SH-SY5Y (cell line): ENCODE measurements around the gene SP9.

Experiments
- GATA2 ChIP-seq: IDR thresholded peaks from 2 replicates; pipeline ENCODE4 v1.6.1; 2011; ENCODE audit warnings: mild to moderate bottlenecking, low read depth, low read length
- GATA3 ChIP-seq: IDR thresholded peaks from 2 replicates; pipeline ENCODE4 v1.6.1; 2011; ENCODE audit warnings: low read depth, mild to moderate bottlenecking, low read length, moderate library complexity

The SP9 gene

DNA sequence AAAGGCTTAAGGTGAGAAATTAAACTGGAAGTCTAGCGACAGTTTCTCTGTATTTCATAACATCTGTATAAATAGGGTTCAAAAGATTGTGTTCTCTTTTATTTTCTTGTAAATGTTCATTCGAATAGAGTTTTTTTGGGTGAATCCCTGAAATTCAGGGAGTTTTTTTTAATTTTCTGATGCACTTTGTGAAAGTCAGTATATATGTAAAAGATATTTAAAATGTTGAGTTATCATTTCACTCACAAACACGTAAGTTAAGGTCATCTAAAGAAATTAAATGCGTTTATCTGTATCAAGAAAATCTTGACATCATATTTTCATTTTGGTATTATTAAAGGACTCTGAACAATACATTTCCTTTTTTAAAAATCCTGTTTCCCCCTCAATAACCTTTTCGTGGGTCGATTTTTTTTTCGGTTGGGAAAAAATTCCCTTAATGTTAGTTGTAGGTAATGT, 3.4 kb downstream of the SP9 start:
- TF ChIP-seq GATA3 (no peak), GATA2 (no peak)

DNA sequence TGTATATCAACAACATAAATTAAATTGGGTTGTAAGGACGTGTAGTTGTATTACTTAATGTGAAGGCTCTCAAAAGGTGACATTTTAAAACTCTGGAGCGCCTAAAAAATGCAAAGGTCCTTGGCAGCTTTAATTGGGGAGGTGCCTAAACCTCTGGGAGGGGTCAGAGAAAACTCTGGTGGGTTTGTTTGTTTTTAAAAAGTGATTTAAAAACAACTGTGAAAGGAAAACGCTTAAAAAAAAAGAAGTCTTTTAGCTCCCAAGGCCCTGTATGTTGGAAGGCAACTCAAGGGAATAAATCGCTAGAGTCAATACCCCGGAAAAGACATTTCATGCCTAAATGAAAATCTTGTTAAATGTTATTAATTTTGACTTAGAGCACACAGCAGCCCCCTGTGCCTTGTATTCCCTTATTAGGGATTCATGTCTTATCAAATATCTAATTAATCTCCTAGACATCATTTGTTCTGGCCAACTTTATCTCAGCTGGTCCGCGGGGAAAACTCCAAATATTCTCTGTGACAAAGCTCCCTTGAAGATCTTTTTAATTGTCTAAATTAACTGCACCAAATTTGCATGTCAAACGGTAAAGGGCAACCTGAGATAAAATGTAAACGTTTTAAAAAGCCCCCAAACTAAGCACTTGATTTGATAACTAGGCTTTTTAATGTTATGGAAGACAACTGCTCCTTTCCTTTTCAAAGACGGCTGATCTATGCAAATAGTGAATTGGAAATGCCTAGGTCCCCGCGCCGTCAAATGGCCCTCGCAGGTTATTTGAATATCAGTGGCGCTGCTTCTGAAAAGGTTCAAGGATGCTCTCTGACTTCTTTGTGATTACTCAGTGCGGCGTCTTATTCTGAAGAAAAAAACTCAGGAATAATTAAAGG, 4.2 kb downstream of the SP9 start:
- no peak for TF ChIP-seq GATA3
- no peak for TF ChIP-seq GATA2

DNA sequence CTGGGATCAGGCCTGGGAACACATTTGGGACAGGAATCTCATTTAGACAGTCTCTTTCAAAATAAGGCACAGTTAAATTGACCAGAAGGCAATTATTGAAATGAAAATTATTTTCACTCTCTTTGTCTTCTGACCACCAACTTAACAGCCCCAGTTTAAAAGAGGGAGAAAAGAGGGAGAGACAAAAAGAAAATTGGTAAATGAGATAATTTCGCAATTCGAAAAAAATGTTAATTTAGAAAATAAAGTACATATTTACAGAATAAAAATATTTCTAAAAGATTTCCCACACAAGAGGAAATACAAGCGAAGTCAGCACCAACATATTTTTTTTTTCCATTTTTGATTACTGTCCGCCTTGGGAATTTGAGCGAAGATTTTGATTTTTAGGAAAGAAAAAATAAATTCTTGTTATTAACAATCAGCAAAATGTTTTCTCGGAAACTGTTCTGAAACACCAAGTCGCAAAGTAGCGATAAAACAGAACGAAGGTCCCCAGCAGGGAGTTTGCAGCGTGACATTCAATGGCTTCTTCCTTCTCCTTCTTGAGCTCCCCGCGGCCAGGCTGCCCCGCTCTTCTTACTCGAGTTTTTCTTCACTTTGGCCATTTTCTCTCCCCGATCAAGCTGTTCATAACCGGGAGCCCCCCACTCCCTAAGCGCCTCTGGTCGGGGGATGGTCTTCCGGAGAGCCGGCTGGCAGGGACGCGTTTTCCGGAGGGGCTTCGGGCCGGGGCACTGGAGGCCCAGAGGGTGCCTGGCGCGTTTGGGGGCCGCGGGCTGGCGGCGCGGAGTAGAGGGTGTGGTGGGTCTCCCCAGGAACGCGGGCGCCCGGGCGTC, 5.0 kb downstream of the SP9 start:
- TF ChIP-seq GATA2 (no peak), GATA3 (no peak)

DNA sequence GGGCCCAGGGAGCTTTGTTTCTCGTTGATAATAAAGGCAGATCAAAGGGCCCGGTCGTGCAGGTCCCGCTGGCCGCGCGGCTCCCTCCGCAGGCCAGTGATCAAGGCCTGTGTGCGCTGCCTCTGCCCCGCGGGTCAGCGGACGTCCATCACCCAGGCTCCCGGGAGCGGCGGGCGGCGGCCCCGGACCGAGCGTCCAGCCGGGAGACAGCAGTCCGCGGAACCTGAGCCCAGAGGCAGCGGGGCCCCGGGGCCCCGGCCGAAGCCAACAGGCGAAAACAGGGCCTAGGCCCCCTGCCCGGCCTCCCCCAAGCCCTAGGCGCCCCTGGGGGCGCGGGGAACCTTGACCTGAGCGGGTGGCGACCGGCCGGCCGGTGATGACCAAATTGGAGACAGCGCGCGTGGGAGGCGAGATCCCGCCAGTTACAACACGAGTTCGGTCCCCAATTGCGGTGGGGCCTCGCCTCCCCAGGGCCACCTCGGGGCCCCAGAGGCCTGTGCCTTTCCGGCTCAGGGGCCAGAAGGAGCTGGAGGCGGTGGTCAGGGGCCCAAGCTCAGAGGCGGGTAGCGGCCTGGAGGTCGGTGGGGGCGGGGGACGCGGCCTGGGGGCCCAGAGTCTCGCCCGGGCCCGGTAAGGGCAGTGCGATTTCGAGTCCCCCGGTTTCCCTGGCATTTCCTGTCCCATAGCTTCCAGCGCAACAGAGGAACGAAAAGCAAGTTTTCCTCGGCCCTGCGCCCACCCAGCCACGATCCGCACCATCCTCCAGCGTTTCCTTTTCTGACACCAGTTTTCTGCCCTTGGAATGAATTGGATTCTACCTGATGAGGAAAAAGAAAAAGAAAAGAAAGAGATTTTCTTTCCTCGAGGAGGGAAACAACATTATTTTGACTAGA, 5.9 kb downstream of the SP9 start:
- TF ChIP-seq GATA2 (no peak), GATA3 (no peak)

DNA sequence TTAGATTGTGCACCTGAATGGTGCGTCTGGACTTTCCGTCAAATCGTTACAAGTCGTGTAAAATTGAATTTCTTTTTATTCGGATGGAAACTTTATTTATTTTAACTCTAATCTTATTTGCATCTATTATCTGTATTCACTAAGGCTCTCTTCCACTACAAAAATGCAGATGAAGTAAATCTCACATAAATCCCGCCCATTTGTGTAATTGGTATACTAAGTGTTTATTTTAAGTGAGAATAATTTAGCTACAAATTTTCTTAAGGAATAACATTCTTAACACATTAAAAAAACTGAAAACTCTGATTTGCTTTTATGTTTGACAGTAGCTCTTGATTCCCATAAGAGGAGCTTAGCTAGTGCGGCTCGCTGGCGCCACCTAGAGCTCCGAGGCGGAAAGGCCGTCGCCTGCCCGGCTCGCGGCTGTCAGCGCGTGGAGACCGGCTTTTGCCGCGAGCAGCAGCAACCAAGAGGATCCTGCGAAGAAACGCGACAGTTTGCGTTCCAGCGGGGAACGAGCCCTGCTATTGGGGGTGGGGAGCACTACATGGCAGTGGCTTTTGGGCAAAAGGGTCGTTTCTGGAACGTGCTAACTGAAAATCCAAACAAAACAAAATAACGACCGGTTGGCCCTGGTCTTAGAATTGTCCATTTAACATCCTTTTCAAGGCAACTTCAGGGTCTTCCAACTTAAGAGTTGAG, 6.7 kb downstream of the SP9 start:
- TF ChIP-seq GATA3 (no peak), GATA2 (no peak)

DNA sequence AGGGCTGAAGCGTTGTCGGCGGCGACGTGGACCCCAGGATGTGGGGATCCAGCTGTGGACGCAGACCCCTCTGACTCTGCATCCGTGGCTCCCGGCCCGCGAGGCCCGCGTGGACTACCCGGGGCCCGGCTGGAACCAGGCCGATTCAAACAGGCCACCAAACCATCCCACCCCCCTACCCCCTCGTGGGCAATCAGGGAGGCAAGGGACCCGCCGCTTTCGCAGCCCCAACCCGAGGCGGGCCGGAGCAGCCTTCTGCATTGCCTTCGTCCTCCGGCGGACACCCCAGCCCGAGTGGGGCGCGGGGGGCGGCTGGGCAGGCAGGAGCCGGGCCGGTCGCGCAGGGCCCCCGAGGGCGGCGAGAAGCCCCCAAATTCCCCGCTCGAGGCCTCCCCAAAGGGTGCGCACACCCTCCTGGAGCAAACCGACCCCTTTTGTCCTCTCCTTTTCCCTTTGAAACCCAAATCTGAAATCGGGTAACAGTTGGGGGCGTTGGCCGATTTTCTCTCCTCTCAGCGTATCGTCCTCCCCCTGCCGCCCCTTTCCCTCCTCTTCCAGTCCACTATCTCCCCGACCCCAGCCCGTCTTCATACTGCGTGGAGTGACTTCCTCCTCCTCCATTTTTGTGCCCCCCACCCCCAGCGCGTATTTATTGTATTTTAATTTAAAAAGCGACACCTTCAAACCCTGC, 7.4 kb downstream of the SP9 start:
- TF ChIP-seq GATA2 (no peak), GATA3 (no peak)

DNA sequence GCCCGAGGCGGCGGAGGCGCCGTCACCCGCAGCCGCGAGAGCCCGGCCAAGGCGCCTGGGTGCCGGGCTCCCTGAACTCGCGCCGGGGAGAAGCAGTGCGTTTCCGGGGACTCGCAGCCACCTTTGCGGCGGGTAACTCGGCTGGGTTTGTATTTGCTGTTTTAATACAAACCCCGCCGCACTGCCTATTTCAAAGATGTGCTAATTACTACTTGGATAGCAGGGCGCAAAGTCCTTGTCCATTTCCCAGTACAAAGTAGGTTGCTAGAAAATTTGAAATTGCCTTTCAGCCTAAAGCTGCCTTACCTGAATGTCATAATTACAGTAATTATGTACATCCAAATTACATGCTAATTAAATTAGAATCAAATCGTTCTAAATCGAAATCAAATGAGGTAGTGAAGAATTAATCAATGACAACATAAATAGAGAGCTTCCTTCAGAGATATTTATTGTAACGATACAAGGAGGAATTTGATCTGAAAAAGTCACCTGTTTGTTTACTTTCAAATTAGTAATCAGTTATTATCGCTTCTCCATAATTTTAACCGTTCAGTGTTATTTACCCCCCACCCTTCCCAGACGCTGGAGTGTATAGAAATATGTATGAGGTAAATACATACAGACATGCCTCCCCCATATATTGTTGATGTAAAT, 8.1 kb downstream of the SP9 start:
- no peak for TF ChIP-seq GATA2
- no peak for TF ChIP-seq GATA3

DNA sequence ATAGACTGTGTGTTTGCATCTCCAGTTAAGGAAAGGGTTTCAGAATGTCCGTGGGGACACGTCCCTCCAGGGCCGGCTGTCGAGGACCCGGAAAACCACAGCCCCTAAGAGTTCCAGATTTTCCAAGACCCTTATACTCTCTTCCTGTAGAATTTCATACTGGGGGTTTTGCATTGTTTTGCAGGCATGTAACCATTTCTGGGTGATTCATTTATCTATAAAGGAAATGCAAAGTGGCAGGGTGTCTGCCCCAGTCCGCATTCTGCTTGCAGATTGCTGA, 8.5 kb downstream of the SP9 start:
- TF ChIP-seq GATA2 (no peak), GATA3 (no peak)

DNA sequence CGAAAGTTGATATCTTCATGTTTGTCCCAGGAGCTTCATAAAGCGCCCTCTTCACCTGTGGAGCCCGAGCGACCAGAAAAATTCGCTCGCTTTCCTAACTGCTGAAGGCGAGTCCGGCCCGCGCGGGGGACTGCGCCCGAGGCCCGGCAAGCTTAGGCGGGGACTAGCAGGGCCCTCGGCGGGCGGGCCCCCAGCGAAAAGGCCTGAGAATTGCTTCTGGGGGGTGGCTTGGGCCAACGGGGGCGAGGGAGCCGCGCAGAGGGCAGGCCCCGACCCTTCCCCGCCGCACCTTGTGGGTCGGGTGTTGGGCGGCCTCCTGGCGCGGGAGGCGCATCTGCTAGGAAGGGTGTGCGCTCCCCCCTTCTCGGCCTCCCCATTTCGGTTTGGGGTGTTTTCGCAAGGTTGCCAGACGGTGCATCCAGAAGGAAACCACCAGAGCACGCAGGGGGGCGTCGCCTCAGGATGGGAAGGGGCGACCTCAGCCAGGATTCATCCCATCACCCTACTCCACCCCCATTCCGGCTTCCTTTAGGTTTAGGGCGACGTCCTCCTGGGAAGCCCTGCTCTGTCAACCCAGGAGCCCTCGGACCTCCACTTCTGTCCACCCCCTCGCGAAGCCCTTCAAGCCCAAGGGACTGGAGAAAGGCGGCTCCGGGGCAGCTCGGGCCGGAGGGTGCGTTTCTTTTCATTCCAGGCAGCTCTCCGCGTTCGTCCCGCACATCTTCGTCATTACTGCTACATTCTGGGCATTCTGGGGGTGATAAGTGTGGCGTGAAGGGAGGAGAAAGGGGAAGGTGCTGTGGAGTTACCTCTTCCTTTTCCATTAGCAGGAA, 9.1 kb downstream of the SP9 start:
- TF ChIP-seq GATA2: no peak
- no peak for TF ChIP-seq GATA3

DNA sequence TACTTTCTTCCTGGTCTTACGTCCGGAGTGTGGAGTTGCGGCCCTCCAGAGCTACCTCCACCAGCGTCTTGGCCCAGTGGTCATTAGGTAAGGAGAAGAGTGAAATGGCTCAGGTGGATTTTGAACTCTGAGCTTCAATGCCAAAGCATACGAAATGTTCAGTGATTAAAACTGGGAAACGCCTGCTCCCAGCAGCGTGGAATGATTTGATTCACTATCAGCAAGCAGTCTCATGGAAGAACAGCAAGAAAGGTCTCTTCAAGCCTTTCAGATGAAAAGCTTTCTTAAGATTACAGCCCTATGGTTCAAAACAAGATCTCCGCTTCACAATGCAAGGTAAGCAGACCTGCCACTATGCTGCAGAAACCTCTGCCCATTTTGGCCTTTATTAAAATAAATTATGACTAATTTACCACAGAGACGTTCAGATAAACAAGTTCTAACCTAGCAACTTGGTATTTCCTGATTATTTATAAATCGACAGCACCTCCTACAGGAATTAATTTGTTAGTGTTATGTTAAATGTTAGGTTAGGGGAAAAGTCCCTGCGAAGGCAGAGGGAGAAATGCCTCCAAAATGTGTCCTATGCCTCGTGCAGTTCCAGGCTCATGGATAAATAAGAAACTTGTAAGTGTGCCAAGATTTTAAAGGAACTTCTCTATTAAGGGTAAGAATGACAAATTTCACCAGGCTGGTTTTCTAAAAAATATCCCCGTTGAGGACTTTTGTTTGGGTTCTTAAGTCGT, 10.1 kb downstream of the SP9 start:
- TF ChIP-seq GATA2 (no peak), GATA3 (no peak)

DNA sequence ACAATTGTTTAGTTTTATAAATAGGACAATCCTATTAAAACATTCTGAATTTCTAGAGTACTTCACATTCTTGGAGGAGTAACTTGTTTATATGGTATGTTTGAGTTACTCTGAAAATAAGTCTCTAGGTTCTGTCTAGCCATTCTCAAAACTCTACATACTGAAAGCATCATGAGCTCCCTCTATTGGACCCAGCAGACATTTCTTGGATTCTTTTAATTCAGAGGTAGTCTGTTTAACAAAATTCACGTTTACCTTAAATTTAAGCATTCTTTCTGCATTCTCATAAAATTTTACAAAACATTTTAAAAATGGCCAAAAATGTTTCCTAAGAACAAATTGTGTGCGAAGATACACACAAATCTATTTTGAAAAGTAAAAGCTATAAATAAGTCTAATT, 15.3 kb downstream of the SP9 start:
- TF ChIP-seq GATA2: no peak
- TF ChIP-seq GATA3: no peak
